HG03135 (cell line): ENCODE data around the gene ZFP69.
A peak's percentile ranks its signal among the peaks of the same experiment; 100 is the strongest.
"Not testable (repeated sequence)": the region's sequence is repeated elsewhere in the genome, so short reads cannot be mapped to it uniquely, and the experiment has no call there.

ENCODE experiments used
- ATAC-seq: cut with Tn5 transposase; IDR thresholded peaks from one replicate; pipeline ENCODE4 v1.9.1; 2021; ENCODE audit warnings: mild to moderate bottlenecking, moderate library complexity; ENCODE audit not compliant: unreplicated experiment

The ZFP69 gene

DNA sequence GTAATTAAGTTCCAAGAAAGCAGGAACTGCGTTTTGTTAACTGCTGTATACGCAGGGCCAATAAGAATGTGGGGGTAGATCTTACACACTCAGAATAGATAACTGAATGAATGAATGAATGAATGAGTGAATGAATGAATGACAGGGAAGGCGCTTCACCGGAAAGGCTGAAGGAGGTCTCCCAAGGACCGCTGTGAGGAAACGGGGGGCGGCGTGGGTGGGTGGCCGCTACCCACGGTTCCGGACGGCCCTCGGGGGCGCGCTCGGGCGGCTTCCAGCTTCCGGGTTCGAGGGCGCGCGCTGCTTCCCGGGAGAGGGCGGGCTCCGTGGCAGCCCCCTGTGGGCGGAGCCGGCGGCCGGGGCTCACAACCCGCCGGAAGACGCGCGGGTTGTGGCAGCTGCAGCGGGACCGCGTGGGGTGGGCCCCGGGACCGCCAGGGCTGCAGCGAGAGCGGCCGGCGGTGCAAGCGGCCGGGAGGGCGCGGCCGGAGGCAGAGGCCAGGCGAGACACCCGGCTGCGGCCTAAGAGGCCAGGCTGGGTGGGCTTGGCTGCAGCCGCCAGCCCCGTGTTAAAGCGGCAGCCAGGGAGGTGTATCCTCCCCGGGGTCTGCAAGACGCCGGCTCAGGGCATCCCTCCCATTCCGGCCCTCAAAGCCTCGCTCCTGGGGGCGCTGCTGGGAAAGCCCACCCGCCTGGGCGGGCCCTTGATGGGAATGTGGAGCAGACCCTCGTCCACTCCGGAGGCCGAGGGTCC, at the start of gene ZFP69:
Gene ZFP69, plus strand, starts transcription at position 367 of the 754 bp plus-strand sequence. CDS start 2,072 bp downstream, outside the sequence.
- peak; percentile 68 for ATAC-seq

DNA sequence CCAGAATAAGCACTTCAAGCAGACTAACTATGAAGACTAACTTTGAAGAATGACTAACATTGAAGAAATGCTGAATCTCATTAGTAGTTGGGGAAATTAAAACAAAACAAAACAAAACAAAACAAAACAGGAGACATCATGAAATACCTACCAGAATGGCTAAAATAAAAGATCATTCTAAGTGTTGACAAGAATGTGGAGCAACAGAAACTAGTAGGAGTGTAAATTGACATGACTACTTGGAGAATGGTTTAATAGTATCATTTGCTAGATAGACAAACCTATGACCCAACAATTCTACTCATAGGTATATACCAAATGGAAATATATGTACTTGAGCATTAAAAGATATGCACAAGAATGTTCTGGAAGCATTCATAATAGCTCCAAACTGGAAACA, 45.7 kb upstream of the ZFP69 start:
- ATAC-seq, result no peak

DNA sequence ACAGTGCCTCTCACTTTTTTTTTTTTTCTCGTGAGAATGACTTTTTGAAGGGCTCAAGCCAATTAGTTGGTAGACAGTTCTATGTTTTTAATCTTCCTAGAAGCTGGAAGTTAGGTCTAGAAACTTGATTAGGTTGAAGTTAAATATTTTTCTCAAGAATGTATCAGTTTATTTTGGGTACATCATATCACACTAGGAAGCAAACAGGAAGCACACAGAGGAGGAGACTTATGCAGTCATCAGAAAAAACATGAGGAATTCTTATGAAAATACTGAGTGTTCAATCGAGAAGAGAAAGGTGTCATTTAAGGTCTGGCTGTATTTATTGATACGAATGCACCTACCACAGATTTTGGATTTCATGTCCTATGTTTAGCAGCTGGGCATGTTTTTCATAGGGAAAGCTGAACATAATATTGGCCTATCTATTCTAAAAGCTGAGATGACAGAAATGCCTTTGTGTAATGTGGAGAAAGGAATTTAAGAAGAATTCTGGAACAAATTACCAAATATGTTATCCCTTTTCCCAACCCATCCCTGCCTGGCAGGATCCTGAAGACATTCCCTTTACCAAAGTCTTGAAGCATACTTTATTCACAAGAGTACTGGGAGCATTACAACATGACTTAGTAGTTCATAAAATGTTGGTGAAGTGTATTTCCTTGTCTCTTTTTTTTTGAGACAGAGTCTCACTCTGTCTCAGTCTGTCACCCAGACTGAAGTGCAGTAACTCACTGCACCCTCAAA, 44.3 kb upstream of the ZFP69 start:
- no peak for ATAC-seq

DNA sequence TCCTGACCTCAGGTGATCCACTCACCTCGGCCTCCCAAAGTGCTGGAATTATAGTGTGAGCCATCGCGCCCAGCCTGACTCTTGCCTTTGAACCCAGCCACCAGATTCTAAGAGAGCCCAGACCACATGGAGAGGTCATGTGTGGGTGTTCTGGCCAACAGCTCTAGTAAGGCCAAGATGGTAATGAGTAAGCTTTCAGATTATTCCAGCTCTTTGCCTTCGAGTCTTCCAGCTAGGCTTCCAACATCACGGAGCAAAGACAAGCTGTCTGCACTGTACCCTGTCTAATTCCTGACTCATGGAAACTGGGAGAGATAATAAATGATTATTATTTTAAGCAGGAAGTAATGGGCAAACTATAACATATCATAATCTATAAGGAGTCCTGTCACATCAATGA, 41.6 kb upstream of the ZFP69 start:
- no peak for ATAC-seq

DNA sequence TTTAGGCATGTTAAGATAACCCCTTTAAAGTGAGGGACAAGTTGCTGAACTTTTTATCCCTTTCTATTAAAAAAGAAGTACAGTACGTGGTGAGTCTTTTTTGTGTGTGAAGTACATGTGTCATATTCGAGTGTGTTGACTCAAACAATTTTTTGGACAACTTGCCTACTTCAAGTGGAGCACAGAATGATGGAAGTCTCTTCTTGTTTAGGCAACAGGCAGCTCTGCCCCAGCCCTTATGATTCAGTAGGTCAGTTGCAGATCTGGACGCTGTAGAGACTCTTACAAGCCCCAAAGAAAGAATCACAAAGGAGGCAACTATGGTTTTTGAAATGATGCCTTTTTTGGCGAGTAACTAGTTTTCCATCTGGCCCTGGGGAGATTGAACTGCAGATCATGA, 41.2 kb upstream of the ZFP69 start:
- no peak for ATAC-seq

DNA sequence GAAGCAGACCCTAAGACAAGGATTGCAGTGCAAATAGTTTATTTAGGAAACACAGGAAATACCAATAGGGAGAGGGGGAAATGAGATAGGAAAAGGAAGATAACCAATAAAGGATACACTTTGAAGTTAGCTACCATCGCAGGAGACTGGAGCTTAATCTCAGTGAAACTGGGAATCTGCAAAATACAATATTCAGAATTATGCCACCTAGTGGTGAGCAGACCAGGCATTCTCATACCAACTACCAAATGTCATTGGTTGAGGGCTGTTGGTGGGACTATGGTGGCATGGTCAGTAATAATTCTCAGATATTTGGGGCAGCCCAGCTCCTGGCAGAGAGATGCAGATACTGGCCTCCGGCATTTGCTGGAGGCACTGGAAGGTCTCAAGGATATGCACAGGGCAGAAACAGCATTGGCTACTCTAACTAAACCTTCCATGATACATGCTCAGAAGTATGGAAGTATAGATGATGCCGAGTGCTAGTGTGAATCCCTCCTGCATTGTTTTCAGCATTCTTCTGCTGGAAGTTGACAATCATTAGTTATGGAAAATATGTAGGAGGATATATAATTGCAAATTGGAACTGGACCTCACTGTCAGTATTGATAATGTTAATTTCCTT, 38.6 kb upstream of the ZFP69 start:
- no peak for ATAC-seq

DNA sequence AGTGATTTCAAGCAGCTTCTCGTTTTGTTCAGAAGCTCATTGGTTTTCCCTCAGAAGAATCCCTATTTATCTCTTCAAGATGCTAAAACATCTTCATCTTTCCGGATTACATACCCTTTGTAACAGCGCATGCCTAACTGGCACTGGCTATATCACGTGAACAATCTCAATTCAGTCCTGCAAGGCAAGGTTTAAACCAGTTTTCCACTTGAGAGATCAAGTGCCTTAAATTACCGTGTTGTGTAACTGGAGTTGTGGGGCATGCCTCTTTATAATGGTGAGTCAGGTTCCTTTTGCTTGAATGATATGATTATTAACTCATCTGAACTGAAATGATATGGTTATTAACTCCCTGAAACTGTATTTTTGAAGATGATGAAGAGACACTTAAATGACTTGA, 37.8 kb upstream of the ZFP69 start:
- no peak for ATAC-seq

DNA sequence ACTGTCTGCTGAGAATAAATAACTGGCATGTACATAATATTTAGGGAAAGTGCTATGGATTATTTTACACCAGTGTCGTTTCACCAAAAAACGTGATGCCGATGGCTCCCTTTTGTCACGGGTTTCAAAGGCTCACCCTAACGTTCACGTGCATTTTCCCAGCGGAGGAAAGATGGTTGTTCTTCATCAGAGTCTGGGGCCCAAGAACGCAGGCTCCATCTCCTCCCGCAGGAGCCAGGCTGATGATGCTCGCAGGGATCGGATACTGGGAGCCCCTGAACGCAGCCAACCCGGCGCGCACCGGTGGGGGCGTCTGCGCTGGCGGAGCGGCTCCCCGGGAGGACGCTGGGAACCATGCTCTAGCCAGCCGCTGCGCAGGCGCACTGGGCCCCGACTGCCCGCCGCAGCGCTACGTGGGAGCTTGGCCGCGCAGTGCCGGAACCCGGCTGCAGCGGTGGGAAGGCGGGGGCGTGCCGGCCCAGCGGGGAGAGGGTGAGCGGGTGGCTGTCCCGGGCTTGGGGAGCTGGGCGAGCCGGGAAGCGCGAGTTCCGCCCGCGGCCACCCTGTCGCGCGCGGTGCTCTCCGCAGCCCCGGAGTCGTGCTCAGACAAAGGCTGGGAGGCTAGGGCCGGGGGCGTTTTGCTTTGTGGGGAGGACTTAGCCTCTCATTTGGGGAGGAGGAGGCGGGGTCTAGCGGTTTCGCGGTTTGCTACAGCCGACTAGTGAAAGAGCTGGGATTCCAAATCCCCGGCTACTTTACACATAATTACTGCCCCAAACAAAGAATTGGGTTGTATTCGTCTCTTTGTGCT, 27.2 kb upstream of the ZFP69 start, which contains the start of gene ZFP69B:
Gene ZFP69B, plus strand, starts transcription at position 793 of the 811 bp plus-strand sequence. CDS start 486 bp downstream, outside the sequence.
- peak; percentile 77 for ATAC-seq

DNA sequence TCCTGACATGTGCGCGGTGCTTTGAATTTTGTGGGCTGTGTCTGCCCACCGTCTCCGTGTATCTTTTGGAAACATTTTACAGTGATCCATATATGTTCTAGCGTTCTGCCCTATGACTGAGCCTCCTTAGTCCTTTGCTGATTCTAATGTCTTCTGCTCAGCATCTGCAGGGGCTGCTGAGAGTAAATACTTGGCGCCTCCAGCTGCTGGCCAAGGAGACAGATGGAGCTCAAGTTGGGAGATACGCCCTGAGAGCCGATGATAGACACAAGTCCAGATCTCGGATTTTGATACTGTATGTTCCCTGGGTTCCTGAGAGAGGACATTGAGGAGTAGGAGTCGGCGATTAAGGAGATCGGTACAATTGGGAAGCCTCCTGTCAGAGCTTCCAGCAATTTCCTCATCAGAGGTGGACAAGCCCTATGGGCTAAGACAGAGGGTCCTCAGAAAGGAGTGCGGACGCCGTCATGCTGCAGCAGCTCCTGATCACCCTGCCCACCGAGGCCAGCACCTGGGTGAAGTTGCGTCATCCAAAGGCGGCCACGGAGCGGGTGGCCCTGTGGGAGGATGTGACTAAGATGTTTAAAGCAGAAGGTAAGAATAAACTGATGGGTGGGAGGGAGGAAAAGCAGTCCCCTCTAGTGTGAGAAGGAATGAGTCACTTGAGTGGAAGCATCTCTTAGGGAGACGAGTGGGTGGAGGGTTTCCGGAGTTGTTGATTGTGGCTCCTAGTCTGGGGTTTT, 26.4 kb upstream of the ZFP69 start:
- ATAC-seq, result peak; percentile 22

DNA sequence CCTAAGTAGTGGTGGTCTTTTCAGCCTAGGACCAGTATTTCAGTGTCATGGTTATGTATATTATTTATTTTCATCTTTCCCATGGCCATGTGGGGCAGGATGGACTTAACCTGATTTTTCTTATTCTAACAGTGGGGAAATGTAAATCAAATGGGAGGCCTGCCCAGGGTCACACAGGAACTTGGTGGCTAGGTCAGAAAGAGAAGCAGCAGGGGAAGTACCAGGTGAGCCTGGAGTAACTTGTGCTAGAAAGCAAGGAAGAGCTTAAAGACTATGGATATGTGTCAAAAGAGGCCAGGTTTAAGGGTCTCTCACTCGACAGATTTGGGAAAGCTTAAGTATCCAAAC, 25.9 kb upstream of the ZFP69 start:
- no peak for ATAC-seq

DNA sequence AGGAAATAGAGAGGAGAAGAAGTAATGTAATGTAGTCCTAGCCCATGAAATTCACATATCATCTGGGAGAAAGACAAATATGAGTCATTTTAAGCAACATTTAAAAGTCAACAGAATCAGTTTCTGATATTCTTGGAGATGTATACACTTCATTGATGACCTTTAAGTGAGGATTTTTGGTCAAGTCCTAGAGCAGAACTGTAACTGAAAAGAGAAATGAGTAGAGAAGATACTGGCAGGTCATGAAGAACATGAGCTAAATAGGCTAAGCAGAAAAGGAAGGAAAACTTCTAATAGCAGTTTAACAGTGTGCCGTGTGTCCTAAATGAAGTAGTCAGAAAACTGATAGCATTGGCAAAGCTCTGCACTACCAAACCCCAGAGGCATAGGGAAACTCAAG, 22.2 kb upstream of the ZFP69 start:
- no peak for ATAC-seq

DNA sequence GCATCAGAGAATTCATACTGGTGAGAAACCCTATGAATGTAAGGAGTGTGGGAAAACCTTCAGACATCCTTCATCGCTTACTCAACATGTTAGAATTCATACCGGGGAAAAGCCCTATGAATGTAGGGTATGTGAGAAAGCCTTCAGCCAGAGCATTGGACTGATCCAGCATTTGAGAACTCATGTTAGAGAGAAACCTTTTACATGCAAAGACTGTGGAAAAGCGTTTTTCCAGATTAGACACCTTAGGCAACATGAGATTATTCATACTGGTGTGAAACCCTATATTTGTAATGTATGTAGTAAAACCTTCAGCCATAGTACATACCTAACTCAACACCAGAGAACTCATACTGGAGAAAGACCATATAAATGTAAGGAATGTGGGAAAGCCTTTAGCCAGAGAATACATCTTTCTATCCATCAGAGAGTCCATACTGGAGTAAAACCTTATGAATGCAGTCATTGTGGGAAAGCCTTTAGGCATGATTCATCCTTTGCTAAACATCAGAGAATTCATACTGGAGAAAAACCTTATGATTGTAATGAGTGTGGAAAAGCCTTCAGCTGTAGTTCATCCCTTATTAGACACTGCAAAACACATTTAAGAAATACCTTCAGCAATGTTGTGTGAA, 14.0 kb upstream of the ZFP69 start:
- ATAC-seq, result no peak

DNA sequence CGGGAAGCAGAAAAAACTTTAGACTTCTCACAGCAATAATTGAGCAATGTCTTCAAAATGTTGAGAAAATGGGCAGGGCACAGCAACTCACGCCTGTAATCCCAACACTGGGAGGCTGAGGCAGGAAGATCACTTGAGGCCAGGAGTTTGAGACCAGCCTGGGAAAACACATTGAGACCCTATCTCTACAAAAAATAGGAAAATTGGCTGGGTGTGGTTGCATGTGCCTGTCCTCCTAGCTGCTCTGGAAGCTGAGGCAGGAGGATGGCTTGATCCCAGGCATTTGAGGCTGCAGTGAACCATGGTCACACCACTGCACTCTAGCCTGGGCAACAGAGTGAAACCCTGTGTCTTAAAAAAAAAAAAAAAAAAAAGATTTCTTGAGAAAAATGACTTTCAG, 7.8 kb upstream of the ZFP69 start:
- ATAC-seq, result no peak

DNA sequence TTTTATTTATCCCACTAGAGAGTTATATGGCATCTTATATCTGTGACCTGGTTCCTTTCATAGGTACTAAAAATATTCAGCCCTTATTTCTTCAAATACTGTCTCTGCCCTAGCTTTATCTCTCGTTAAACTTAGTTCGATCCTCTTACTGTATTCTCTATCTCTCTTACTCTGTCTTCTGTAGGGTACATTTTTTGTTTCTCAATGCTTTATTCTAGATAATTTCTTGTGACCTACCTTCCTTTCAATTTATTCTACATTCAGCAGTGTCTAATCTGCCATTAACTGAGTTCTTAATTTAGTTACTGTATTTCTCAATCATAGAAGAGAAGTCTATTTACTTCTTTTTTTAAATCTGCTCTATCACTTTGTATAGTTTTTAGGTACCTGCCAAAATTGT, 1.8 kb upstream of the ZFP69 start:
- no peak for ATAC-seq

DNA sequence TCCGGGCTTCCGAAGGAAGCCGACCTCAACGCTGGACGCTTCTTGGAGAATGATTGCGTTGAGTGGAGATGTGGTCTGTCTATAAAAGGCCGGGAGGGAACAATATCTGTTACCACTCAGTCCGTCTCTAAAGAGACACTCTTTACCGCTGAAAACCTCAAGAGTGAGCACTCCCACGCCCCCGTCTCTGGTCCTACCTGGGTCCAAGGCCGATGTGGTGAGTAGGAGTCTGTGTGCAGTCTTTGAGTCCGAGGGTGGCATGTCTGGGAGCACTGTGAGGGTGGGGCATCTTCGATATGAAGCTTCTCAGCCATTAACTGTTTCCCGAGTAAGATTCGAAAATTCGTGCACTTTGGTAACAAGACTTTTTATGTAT, 576 bp downstream of the ZFP69 start:
- peak; percentile 30 for ATAC-seq

DNA sequence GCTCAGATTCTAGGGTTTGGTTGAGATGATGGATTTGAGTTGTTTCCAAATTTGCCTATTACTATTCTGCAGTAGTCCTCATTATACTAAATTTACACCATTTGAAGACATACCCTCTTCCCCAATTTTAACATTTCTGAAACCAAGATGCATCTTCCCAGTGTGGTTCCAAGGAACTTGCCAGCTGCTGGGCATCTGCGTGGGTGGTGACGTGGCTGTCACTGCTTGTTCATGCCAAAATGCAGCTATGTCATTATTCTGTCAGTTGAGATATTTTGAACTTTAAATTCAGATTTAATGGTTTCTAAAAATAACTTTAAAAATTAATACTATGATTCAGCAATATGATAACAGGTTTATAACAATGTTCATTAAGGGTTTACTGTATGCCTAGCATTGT, 1.2 kb downstream of the ZFP69 start:
- ATAC-seq, result no peak

DNA sequence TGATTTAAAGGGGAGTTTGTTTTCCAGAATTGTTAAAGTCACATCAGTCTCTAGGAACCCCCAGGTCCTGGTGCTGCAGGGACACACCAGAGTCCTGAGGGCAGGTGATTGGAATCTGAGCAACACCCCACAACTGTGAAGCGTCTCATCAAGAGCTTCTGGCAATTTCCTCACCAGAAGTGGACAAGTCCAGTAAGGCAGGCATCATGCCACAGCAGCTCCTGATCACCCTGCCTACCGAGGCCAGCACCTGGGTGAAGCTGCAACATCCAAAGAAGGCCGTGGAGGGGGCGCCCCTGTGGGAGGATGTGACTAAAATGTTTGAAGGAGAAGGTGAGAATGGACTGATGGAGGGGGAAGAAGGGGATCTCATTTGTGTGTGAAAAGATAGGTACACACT, 2.1 kb downstream of the ZFP69 start:
- ATAC-seq, result no peak

DNA sequence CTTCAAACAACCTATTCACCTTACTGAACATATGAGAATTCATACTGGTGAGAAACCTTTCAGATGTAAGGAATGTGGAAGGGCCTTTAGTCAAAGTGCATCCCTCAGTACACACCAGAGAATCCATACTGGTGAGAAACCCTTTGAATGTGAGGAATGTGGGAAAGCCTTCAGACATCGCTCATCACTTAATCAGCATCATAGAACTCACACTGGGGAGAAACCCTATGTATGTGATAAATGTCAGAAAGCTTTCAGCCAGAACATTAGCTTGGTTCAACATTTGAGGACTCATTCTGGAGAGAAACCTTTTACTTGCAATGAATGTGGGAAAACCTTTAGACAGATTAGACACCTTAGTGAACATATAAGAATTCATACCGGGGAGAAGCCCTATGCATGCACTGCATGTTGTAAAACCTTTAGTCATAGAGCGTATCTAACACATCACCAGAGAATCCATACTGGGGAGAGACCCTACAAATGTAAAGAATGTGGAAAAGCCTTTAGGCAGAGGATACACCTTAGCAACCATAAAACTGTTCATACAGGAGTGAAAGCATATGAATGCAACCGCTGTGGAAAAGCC, 18.3 kb downstream of the ZFP69 start:
- ATAC-seq, result no peak

DNA sequence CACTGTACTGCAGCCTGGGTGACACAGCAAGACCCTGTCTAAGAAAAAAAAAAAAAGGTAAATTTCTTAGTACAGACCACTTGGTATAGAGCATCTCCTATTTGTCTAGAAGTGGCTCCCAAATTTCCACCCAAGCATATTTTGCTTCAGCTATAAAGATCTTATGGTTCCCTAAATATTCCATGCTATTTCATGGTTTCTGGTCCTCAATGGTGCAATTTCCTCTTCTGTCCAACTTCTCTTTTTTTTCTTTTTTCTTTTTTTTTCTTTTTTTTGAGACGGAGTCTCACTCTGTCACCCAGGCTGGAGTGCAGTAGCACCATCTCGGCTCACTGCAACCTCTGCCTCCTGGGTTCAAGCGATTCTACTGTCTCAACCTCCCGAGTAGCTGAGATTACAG, 25.6 kb downstream of the ZFP69 start:
- ATAC-seq, result not testable (repeated sequence)

DNA sequence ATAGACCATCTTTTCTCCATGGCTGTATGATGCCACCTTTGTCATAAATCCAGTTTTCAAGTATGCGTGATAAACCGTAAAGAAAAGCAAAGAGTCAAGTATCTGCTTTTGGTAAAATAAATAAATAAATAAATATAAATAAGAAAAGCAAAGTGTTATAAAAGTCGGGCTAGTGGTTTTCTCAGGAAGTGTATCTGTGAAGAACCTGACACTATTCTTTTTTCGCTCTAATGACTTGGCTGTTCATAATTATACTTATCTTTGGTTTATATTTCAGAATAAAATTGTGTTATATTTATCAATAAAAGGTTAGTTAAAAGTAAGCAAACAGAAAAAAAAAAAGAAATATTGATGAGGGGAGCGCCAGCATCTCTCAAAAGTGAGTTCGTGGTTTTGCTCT, 30.9 kb downstream of the ZFP69 start:
- ATAC-seq, result no peak
